SKM-1 (cell line): ENCODE data around the gene SYK.
A peak's percentile ranks its signal among the peaks of the same experiment; 100 is the strongest.
"Not testable (repeated sequence)": the region's sequence is repeated elsewhere in the genome, so short reads cannot be mapped to it uniquely, and the experiment has no call there.

Experiments
- DNase-seq: peaks from one replicate; lab custom pipeline; 2025; ENCODE audit not compliant: unreplicated experiment; lab: John Stamatoyannopoulos, UW

SYK gene

GRCh38 chr9:90801241-90801972, at the start of gene SYK:
SYK (plus strand) TSS chr9:90801819; CDS start chr9:90843899, 42,080 bp downstream.
- DNase-seq: peak; percentile 41

GRCh38 chr9:90755514-90756371, 45.9 kb upstream of the SYK start:
- not testable (repeated sequence) for DNase-seq

- not testable (repeated sequence) for DNase-seq
Observed at GRCh38 chr9:90760577-90760976, 41.0 kb upstream of the SYK start.

- DNase-seq: no peak
Observed at GRCh38 chr9:90766731-90767130, 34.9 kb upstream of the SYK start.

GRCh38 chr9:90767523-90768100, 34.0 kb upstream of the SYK start:
- no peak for DNase-seq

- DNase-seq: peak; percentile 17
Observed at GRCh38 chr9:90770182-90770738, 31.4 kb upstream of the SYK start.

- no peak for DNase-seq
Observed at GRCh38 chr9:90770927-90771326, 30.7 kb upstream of the SYK start.

GRCh38 chr9:90772386-90772785, 29.2 kb upstream of the SYK start:
- no peak for DNase-seq

- DNase-seq: no peak
Observed at GRCh38 chr9:90773617-90774016, 28.0 kb upstream of the SYK start.

GRCh38 chr9:90774071-90774470, 27.5 kb upstream of the SYK start:
- no peak for DNase-seq

GRCh38 chr9:90774682-90775081, 26.9 kb upstream of the SYK start:
- no peak for DNase-seq

- no peak for DNase-seq
Observed at GRCh38 chr9:90775657-90776056, 26.0 kb upstream of the SYK start.

- DNase-seq: no peak
Observed at GRCh38 chr9:90778746-90779145, 22.9 kb upstream of the SYK start.

- no peak for DNase-seq
Observed at GRCh38 chr9:90783552-90783951, 18.1 kb upstream of the SYK start.

GRCh38 chr9:90783964-90784363, 17.7 kb upstream of the SYK start:
- DNase-seq: no peak

GRCh38 chr9:90787771-90788460, 13.7 kb upstream of the SYK start:
- DNase-seq: no peak

GRCh38 chr9:90788527-90788926, 13.1 kb upstream of the SYK start:
- DNase-seq: not testable (repeated sequence)

- no peak for DNase-seq
Observed at GRCh38 chr9:90789408-90789807, 12.2 kb upstream of the SYK start.

- DNase-seq: no peak
Observed at GRCh38 chr9:90789862-90790261, 11.8 kb upstream of the SYK start.

- DNase-seq: not testable (repeated sequence)
Observed at GRCh38 chr9:90793024-90793423, 8.6 kb upstream of the SYK start.

GRCh38 chr9:90793729-90794128, 7.9 kb upstream of the SYK start:
- no peak for DNase-seq
